HS-5 (cell line): ENCODE measurements around the gene GUCA2A.

ENCODE experiments used
- DNase-seq: peaks from one replicate; pipeline ENCODE4 v3.0.0-alpha.2; 2012; ENCODE audit warnings: low read depth

Gene GUCA2A

GRCh38 chr1:42130061-42130660 lies 34.4 kb downstream of the GUCA2A start:
- DNase-seq: no peak

GRCh38 chr1:42128964-42129363 lies 35.6 kb downstream of the GUCA2A start:
- DNase-seq: no peak

DNA sequence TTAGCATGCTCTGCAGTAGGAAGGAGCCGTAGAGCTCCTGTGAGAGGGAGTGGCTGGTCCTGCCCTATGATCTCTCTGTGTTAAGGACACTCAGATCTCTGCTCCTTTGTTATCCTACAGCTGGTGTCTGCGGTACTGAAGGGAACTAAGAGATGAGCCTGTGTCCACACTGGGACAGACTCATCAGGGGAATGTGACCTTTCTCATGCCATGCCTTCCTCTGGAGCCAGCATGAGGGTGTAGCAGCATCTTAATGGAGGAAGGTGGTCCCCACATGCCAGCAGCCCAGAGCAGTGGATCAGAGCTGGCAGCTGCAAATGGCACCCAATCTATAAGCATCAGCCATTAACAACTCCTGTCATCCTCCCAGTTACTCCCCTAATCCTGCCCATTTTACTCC lies 36.0 kb downstream of the GUCA2A start:
- DNase-seq: no peak

GRCh38 chr1:42127767-42128166 lies 36.8 kb downstream of the GUCA2A start:
- DNase-seq: no peak

- DNase-seq: no peak
These were observed 39.0 kb downstream of the GUCA2A start for GRCh38 chr1:42125552-42125951.

DNA sequence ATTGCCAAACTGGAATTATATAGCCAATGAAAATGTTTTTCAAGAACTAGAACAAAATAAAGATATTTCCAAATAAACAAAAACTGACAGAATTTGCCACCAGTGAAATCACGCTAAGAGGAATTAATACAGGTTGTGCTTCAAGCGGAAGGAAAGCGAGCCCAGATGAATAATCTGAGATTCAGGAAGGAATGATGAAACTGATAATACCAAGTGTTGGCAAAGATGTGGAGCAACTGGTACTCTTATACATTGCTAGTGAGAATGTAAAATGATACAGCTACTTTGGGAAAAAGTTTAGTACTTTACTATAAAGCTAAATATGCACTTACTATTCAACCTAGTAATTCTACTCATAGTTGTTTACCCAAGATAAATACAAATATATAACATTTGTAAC lies 42.1 kb downstream of the GUCA2A start:
- DNase-seq: no peak

GRCh38 chr1:42118125-42118524 lies 46.4 kb downstream of the GUCA2A start:
- DNase-seq: no peak

DNA sequence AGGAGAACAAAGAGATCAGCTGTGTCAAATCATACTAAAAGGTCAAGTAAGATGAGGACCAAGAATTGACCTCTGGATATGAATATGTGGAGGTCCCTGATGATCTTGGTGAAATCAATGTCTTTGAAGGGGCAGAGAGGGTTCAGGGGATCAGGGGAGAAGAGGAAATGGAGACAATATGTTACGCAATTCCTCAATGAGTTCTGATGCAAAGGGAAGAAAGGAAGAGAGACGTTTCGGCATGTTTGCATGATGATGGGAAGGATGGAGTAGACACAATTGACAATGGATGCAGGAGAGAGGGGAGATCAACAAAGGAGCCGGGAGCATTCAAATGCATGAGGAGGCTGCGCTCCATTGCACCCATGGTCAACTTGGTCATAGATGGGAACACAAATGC lies 47.3 kb downstream of the GUCA2A start:
- DNase-seq: no peak

DNA sequence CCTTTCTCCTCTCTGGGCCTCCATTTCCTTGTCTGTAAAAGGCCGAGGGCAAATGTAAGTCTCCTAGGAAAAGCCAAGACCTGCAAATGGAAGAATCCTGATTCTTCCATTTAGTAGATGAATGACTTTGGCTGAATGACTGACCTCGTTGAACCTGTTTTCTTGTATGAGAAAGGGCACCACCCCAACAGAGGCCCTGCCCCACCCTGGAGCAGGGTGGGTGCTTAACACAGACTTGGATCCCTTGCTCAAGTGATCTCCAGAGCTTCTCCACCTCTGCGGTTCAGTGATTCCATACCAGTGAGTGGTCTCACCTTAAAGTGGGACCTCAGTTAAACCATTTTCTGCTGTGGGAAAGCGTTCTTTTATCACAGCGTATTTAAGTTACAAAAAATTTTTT lies 50.3 kb downstream of the GUCA2A start:
- no peak for DNase-seq
